ENCODE measurements around the gene PLPP6. TPM values are rescaled to one million over a fixed set of nuclear protein-coding genes. Genes with fewer than 3 reads are reported as not detected.

Gene PLPP6
- total and polyA plus RNA-seq, 2 of the 8 experiments (the other 6 are each of a cell fraction or from before 2014, with no cell fraction given), result 11.8 to 13.3 TPM

DNA sequence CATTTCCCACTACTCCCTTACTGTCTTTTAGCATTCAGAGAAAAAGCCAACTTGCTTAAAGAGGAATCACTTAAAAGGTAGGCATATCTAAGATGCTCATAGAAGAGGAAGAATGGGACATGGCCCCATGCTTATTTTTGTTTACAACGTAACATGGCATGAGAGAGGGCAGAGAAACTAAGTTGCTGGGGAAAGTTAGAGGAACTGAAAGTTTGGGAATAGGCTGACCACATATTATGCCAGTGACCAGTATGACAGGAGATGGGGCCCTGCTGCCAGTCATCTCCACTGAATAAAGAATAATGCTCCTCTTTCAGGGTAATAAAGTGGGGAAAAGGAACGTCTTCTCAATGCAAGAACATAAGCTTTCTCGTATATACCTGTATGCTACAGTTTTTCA is 1.9 kb downstream of the PLPP6 start:
- Histone ChIP-seq H3K18ac (ENCODE audit: extremely low read depth, low read length) (no peak overlapping the region), H3K36me3 (ENCODE audit: control insufficient read depth in 2 of 4, insufficient read depth in 4 of 4, low read length in 3 of 4) (no peaks in the 10 kb centered on the region), H3K4me3 (ENCODE audit: extremely low read depth in 1 of 4, insufficient read depth in 2 of 4, low read depth in 3 of 4, low read length in 4 of 4) (peak overlapping the region in 1 of 4 experiments; percentile 84; a peak in 2 of 8 replicates), H3K79me2 (ENCODE audit: control insufficient read depth in 1 of 2, insufficient read depth in 2 of 2, low read length in 2 of 2) (peaks cover 3 to 9% of the 10 kb centered on the region in 2 experiments; a peak in 2 of 4 replicates), H4K8ac (ENCODE audit: extremely low read depth, insufficient read depth, low read length) (no peak overlapping the region), H3K56ac (replicated peaks; ENCODE audit: insufficient read length, low read depth, low read length) (no peak overlapping the region), H3K79me1 (ENCODE audit: low read depth, low read length) (peaks cover 6% of the 10 kb centered on the region; the same call in 1 of the 2 replicates), H3K4me1 (replicated peaks in 1 of 4; ENCODE audit: control insufficient read depth in 3 of 4, insufficient read depth in 4 of 4, low read length in 3 of 4) (peaks cover 4 to 23% (median 9%) of the 10 kb centered on the region in 4 experiments), H2AK5ac (ENCODE audit: low read depth, low read length) (no peak overlapping the region), H2BK120ac (replicated peaks; ENCODE audit: low read depth, low read length) (no peak overlapping the region), H3K23ac (ENCODE audit: insufficient read length) (no peak overlapping the region), H2BK15ac (ENCODE audit: low read length) (no peak overlapping the region), H2BK20ac (ENCODE audit: low read length) (no peak overlapping the region), H3K4ac (replicated peaks; ENCODE audit: insufficient read length, low read depth, low read length) (no peak overlapping the region), H2AFZ (ENCODE audit: low read length) (no peak overlapping the region), H2BK12ac (ENCODE audit: low read depth, low read length) (no peak overlapping the region), H3K23me2 (ENCODE audit: low read depth, low read length) (peaks cover 16% of the 10 kb centered on the region), H3K27ac (ENCODE audit: low read depth, low read length) (no peak overlapping the region), H3K9me3 (ENCODE audit: insufficient read depth in 2 of 2, low read depth in 1 of 2, low read length in 1 of 2) (no peaks in the 10 kb centered on the region), H3K9ac (replicated peaks in 1 of 4; ENCODE audit: extremely low read depth in 1 of 4, low read depth in 3 of 4, low read length in 3 of 4) (no peak overlapping the region), H3K27me3 (replicated peaks in 1 of 4; ENCODE audit: control insufficient read depth in 3 of 4, extremely low read depth in 1 of 4, insufficient read depth in 3 of 4, low read length in 3 of 4) (no peaks in the 10 kb centered on the region), H3K4me2 (ENCODE audit: insufficient read depth in 1 of 2, low read depth in 2 of 2, low read length in 2 of 2) (peak overlapping the region; percentile 50 to 94; a peak in 3 of 4 replicates), H4K91ac (replicated peaks; ENCODE audit: insufficient read length, low read length) (no peak overlapping the region), H3K14ac (ENCODE audit: insufficient read length) (no peak overlapping the region), H4K20me1 (replicated peaks in 1 of 2; ENCODE audit: control insufficient read depth in 1 of 2, insufficient read depth in 2 of 2, low read length in 2 of 2) (no peaks in the 10 kb centered on the region), H2BK5ac (ENCODE audit: low read depth, low read length) (no peak overlapping the region), H4K5ac (ENCODE audit: insufficient read length, low read depth, low read length) (no peak overlapping the region)
- FAIRE-seq (no peak), DNase-seq (ENCODE audit: low read depth in 1 of 2, low spot score in 2 of 2) (no peak)
- WGBS, 2 experiments (ENCODE audit: extremely low coverage in 1 of 2, insufficient coverage in 1 of 2, insufficient read length in 1 of 2, insufficient replicate concordance in 2 of 2, low coverage in 1 of 2, low lambda C conversion rate in 2 of 2, missing lambda C conversion rate in 1 of 2), result 89% methylated on average over 3 of the region's 3 CpGs; no CpG with 5 or more reads in 1 of the 2 experiments
- CTCF ChIA-PET (ENCODE audit: partially characterized antibody), result interaction anchor here (0.7 to 3.2 kb wide), 5 partner anchors 12 to 70 kb away, joined by 3 to 13 read pairs (median 7); partner anchors contain the start of gene CDC37L1
- POLR2A ChIA-PET (ENCODE audit: partially characterized antibody), result interaction anchor here (2.8 to 3.3 kb wide), 2 partner anchors 13 to 15 kb away, joined by 8 to 12 read pairs; partner anchors contain the start of gene CDC37L1
- TF ChIP-seq, protein P1, sequence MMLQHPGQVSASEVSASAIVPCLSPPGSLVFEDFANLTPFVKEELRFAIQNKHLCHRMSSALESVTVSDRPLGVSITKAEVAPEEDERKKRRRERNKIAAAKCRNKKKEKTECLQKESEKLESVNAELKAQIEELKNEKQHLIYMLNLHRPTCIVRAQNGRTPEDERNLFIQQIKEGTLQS (IDR thresholded peaks at IDR 0.05; ENCODE audit: insufficient read depth, low read depth, low read length), result no peak
- no peak for TF ChIP-seq CEBPB (IDR thresholded peaks at IDR 0.05; ENCODE audit: low read depth, low read length)
- no peak for TF ChIP-seq CREB1 (IDR thresholded peaks at IDR 0.05)
- no peak for TF ChIP-seq SRF (IDR thresholded peaks at IDR 0.05; ENCODE audit: low read depth, low read length)
- no peak for TF ChIP-seq EZH2 (IDR thresholded peaks at IDR 0.05; ENCODE audit: low read depth, low read length, severe bottlenecking)
- no peak for TF ChIP-seq ZNF274 (IDR thresholded peaks at IDR 0.05; ENCODE audit: borderline replicate concordance, extremely low read depth, low read length)
- TF ChIP-seq SIN3A (conservative IDR thresholded peaks at IDR 0.05 in 1 of 2, IDR thresholded peaks at IDR 0.05 in 1 of 2; ENCODE audit: low read depth in 1 of 2, low read length in 2 of 2), result no peak
- TF ChIP-seq SAP30 (IDR thresholded peaks at IDR 0.05; ENCODE audit: insufficient read depth, insufficient replicate concordance, low read length), result no peak
- no peak for TF ChIP-seq JUN (IDR thresholded peaks at IDR 0.05; ENCODE audit: low read depth, low read length)
- TF ChIP-seq BACH1 (IDR thresholded peaks at IDR 0.05; ENCODE audit: low read length), result no peak
- no peak for TF ChIP-seq CHD2 (IDR thresholded peaks at IDR 0.05; ENCODE audit: low read length)
- TF ChIP-seq, protein P2, sequence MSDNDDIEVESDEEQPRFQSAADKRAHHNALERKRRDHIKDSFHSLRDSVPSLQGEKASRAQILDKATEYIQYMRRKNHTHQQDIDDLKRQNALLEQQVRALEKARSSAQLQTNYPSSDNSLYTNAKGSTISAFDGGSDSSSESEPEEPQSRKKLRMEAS (IDR thresholded peaks at IDR 0.05), result no peak
- no peak for TF ChIP-seq TAF1 (IDR thresholded peaks at IDR 0.05; ENCODE audit: low read depth, low read length)
- no peak for TF ChIP-seq BRCA1 (IDR thresholded peaks at IDR 0.05; ENCODE audit: low read depth, low read length)

Data from H1 (cell line).